PC-9 (cell line): ENCODE results near the gene SPAG17. TPM values are rescaled to one million over a fixed set of nuclear protein-coding genes. Genes with fewer than 3 reads are reported as not detected.

Source experiments
- BruUV-seq: library from RNA; stranded (reverse); fragments of 400-500 nt; replicated peaks from 2 replicates; lab custom pipeline; 2021; lab: Mats Ljungman, UMichigan
- CTCF ChIA-PET: fragments of 300-600 bp; sonication (Branson Sonifier 250); formaldehyde crosslinking; loops from one replicate; lab custom pipeline; 2022; ENCODE audit warnings: antibody characterized with exemption; lab: Charles Lee
- POLR2A ChIA-PET: fragments of 300-600 bp; sonication (Branson Sonifier 250); formaldehyde crosslinking; loops from one replicate; lab custom pipeline; 2022; ENCODE audit warnings: antibody characterized with exemption; ENCODE audit not compliant: unreplicated experiment; lab: Charles Lee
- DNase-seq, 2 experiments: peaks; one replicate each; pipeline versions ENCODE4 v3.0.0 to v3.0.0-alpha.2; 2015 to 2022; ENCODE audit warnings: mixed read lengths in 1 of 2
- H2AFZ ChIP-seq: fragments of 200-600 bp; sonication (generic); 2 replicates; pipeline ENCODE4 v1.8.1; 2017; ENCODE audit warnings: antibody characterized with exemption
- H3F3A ChIP-seq: fragments of 200-600 bp; sonication (generic); 2 replicates; pipeline ENCODE4 v1.8.1; 2017; ENCODE audit warnings: antibody characterized with exemption, mild to moderate bottlenecking, low read depth; ENCODE audit not compliant: insufficient read depth
- H3K27ac ChIP-seq: fragments of 200-600 bp; sonication (generic); 2 replicates; pipeline ENCODE4 v1.6.1; 2016; ENCODE audit warnings: mixed run types
- H3K27me3 ChIP-seq: fragments of 200-600 bp; sonication (generic); 2 replicates; pipeline ENCODE4 v1.6.1; 2016; ENCODE audit warnings: low read depth, mixed run types; ENCODE audit not compliant: insufficient read depth
- H3K36me3 ChIP-seq: fragments of 200-600 bp; sonication (generic); 2 replicates; pipeline ENCODE4 v1.6.1; 2016; ENCODE audit warnings: low read depth, mixed run types
- H3K4me1 ChIP-seq: fragments of 200-600 bp; sonication (generic); replicated peaks from 2 replicates; pipeline ENCODE4 v1.6.1; 2016; ENCODE audit warnings: mixed run types; ENCODE audit not compliant: insufficient read depth
- H3K4me2 ChIP-seq: fragments of 200-600 bp; sonication (generic); 2 replicates; pipeline ENCODE4 v1.6.1; 2017; ENCODE audit warnings: mixed run types
- H3K4me3 ChIP-seq: fragments of 200-600 bp; sonication (generic); 2 replicates; pipeline ENCODE4 v1.6.1; 2016; ENCODE audit warnings: mixed run types
- H3K79me2 ChIP-seq: fragments of 200-600 bp; sonication (generic); 2 replicates; pipeline ENCODE4 v1.6.1; 2017; ENCODE audit warnings: low read depth, mixed run types
- H3K9me2 ChIP-seq: fragments of 200-600 bp; sonication (generic); 2 replicates; pipeline ENCODE4 v1.8.1; 2017; ENCODE audit warnings: mild to moderate bottlenecking; ENCODE audit not compliant: insufficient read depth
- H3K9me3 ChIP-seq: fragments of 200-600 bp; sonication (generic); 2 replicates; pipeline ENCODE4 v1.8.1; 2016; ENCODE audit warnings: low read depth; ENCODE audit not compliant: insufficient read depth
- H4K20me1 ChIP-seq: fragments of 200-600 bp; sonication (generic); 2 replicates; pipeline ENCODE4 v1.8.1; 2017; ENCODE audit not compliant: insufficient read depth
- CTCF ChIP-seq: fragments of 200-600 bp; sonication (generic); conservative IDR thresholded peaks from 2 replicates; pipeline ENCODE4 v1.6.1; 2017; ENCODE audit warnings: mixed run types, antibody characterized with exemption, mild to moderate bottlenecking, moderate library complexity
- EZH2 ChIP-seq: fragments of 200-600 bp; sonication (generic); IDR thresholded peaks from 2 replicates; pipeline ENCODE4 v1.8.0; 2017; ENCODE audit warnings: antibody characterized with exemption, low read depth
- intact Hi-C: fragments of 100-400 bp; cut with micrococcal nuclease; formaldehyde crosslinking; loops from one replicate; pipeline ENCODE4 v1.10.0; 2022; ENCODE audit not compliant: unreplicated experiment
- total RNA-seq: library from RNA; stranded (reverse); gene quantifications from 2 replicates; pipeline ENCODE4 v1.2.3, GENCODE V29; 2021

Gene SPAG17
- total RNA-seq, 1 experiment from 2014 or later: not detected

DNA sequence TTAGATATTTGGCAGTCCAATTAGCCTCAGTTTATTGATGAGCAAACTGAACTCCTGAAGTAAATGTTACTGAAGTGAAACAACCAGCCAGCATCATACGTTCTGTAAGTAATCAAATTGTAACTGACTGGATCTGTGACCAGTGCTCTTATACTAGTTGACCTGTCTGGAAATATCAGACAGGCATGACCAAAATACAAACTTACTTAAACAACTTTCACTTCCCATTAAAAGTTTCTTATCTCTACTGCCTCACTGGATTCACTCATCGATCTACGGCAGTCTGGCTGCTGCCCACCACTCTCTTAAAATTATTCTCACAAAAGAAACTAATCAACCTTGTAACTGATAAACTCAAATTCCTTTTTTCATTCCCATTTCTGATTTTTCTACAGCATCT lies 199.1 kb downstream of the SPAG17 start:
- no peaks in the 10 kb centered on the region for H3K36me3 ChIP-seq
- H2AFZ ChIP-seq: no peak overlapping the region
- H3K27ac ChIP-seq: no peak overlapping the region
- ChIA-PET CTCF (no interaction called here), POLR2A (no interaction called here)
- DNase-seq: no peak
- no peaks in the 10 kb centered on the region for H3K4me1 ChIP-seq
- no peaks in the 10 kb centered on the region for H3F3A ChIP-seq
- intact Hi-C loops: no loop called here
- 0 out of 2 replicates have a peak, but pooled peaks cover 2% of the 10 kb centered on the region for H3K9me3 ChIP-seq
- no peak overlapping the region for H3K4me3 ChIP-seq
- peaks cover 24% of the 10 kb centered on the region; the same call in 1 of the 2 replicates for H3K27me3 ChIP-seq
- no peaks in the 10 kb centered on the region for H3K9me2 ChIP-seq
- H3K79me2 ChIP-seq: no peaks in the 10 kb centered on the region
- H4K20me1 ChIP-seq: no peaks in the 10 kb centered on the region
- no peak overlapping the region for H3K4me2 ChIP-seq
- TF ChIP-seq EZH2 (no peak), CTCF (no peak)
- no TSS peak for BruUV-seq

GRCh38 chr1:117985239-117985638 lies 199.8 kb downstream of the SPAG17 start:
- Histone ChIP-seq H3K4me1 (no peaks in the 10 kb centered on the region), H3K4me2 (no peak overlapping the region), H2AFZ (no peak overlapping the region), H3K27me3 (peaks cover 30% of the 10 kb centered on the region), H3K27ac (no peak overlapping the region), H4K20me1 (no peaks in the 10 kb centered on the region), H3K4me3 (no peak overlapping the region), H3K36me3 (no peaks in the 10 kb centered on the region), H3K9me3 (0 out of 2 replicates have a peak, but pooled peaks cover 2% of the 10 kb centered on the region), H3K9me2 (no peaks in the 10 kb centered on the region), H3K79me2 (no peaks in the 10 kb centered on the region), H3F3A (no peaks in the 10 kb centered on the region)
- CTCF ChIA-PET: no interaction called here
- BruUV-seq: no TSS peak
- DNase-seq: no peak
- intact Hi-C loops: no loop called here
- POLR2A ChIA-PET: no interaction called here
- TF ChIP-seq EZH2: no peak
- no peak for TF ChIP-seq CTCF

GRCh38 chr1:117981455-117982192 lies 203.4 kb downstream of the SPAG17 start:
- H3K36me3 ChIP-seq: no peaks in the 10 kb centered on the region
- H3F3A ChIP-seq: no peaks in the 10 kb centered on the region
- no peak overlapping the region for H2AFZ ChIP-seq
- no peaks in the 10 kb centered on the region for H3K79me2 ChIP-seq
- H3K27me3 ChIP-seq: peaks cover 52% of the 10 kb centered on the region
- H3K9me2 ChIP-seq: no peaks in the 10 kb centered on the region
- H3K4me1 ChIP-seq: no peaks in the 10 kb centered on the region
- H4K20me1 ChIP-seq: no peaks in the 10 kb centered on the region
- no peak overlapping the region for H3K4me2 ChIP-seq
- TF ChIP-seq EZH2: no peak
- no peak for TF ChIP-seq CTCF
- no peak overlapping the region for H3K27ac ChIP-seq
- CTCF ChIA-PET: no interaction called here
- intact Hi-C loops: no loop called here
- H3K4me3 ChIP-seq: no peak overlapping the region
- H3K9me3 ChIP-seq: no peaks in the 10 kb centered on the region
- no peak for DNase-seq
- no TSS peak for BruUV-seq
- POLR2A ChIA-PET: no interaction called here
